SK-N-SH (cell line): ENCODE data around the gene MXRA5.

ENCODE experiments used
- USF2 ChIP-seq: fragments of 150-350 bp; IDR thresholded peaks from 2 replicates; pipeline ENCODE4 v1.6.1; 2017; ENCODE audit warnings: antibody characterized with exemption, low read length, low read depth, borderline replicate concordance
- TF ChIP-seq, protein P1 (sequence below): IDR thresholded peaks from 2 replicates; pipeline ENCODE4 v1.6.1; 2012; ENCODE audit warnings: mild to moderate bottlenecking, low read depth, low read length, moderate library complexity
- TF ChIP-seq, protein P2 (sequence below): fragments of 200-600 bp; sonication (generic); IDR thresholded peaks from 2 replicates; pipeline ENCODE4 v1.6.1; 2017; ENCODE audit warnings: antibody characterized with exemption, mild to moderate bottlenecking, moderate library complexity

DNA sequence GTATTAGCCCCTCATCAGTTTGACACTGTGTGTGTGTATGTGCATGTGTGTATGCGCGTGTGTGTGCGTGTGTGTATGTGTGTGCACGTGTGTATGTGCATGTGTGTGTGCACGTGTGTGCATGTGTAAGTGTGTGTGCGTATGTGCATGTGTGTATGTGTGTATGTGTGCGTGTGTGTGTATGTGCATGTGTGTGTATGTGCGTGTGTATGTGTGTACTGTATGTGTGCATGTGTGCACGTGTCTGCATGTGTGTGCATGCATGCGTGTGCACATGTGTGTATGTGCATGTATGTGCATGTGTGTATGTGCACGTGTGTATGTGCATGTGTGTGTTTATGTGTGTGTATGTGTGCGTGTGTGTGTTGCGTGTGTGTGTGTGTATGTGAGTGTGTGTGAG, 31.1 kb upstream of the MXRA5 start:
- TF ChIP-seq, protein P1, sequence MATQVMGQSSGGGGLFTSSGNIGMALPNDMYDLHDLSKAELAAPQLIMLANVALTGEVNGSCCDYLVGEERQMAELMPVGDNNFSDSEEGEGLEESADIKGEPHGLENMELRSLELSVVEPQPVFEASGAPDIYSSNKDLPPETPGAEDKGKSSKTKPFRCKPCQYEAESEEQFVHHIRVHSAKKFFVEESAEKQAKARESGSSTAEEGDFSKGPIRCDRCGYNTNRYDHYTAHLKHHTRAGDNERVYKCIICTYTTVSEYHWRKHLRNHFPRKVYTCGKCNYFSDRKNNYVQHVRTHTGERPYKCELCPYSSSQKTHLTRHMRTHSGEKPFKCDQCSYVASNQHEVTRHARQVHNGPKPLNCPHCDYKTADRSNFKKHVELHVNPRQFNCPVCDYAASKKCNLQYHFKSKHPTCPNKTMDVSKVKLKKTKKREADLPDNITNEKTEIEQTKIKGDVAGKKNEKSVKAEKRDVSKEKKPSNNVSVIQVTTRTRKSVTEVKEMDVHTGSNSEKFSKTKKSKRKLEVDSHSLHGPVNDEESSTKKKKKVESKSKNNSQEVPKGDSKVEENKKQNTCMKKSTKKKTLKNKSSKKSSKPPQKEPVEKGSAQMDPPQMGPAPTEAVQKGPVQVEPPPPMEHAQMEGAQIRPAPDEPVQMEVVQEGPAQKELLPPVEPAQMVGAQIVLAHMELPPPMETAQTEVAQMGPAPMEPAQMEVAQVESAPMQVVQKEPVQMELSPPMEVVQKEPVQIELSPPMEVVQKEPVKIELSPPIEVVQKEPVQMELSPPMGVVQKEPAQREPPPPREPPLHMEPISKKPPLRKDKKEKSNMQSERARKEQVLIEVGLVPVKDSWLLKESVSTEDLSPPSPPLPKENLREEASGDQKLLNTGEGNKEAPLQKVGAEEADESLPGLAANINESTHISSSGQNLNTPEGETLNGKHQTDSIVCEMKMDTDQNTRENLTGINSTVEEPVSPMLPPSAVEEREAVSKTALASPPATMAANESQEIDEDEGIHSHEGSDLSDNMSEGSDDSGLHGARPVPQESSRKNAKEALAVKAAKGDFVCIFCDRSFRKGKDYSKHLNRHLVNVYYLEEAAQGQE = no peak
- TF ChIP-seq USF2 = no peak
- TF ChIP-seq, protein P2, sequence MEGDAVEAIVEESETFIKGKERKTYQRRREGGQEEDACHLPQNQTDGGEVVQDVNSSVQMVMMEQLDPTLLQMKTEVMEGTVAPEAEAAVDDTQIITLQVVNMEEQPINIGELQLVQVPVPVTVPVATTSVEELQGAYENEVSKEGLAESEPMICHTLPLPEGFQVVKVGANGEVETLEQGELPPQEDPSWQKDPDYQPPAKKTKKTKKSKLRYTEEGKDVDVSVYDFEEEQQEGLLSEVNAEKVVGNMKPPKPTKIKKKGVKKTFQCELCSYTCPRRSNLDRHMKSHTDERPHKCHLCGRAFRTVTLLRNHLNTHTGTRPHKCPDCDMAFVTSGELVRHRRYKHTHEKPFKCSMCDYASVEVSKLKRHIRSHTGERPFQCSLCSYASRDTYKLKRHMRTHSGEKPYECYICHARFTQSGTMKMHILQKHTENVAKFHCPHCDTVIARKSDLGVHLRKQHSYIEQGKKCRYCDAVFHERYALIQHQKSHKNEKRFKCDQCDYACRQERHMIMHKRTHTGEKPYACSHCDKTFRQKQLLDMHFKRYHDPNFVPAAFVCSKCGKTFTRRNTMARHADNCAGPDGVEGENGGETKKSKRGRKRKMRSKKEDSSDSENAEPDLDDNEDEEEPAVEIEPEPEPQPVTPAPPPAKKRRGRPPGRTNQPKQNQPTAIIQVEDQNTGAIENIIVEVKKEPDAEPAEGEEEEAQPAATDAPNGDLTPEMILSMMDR = no peak
